SIG-M5 treated with dmso at 0.1 percent for 504 hours (cell line): ENCODE data around the gene BTNL3.
"Not testable (repeated sequence)": the region's sequence is repeated elsewhere in the genome, so short reads cannot be mapped to it uniquely, and the experiment has no call there.

Experiments
- DNase-seq: peaks from one replicate; lab custom pipeline; 2025; ENCODE audit not compliant: unreplicated experiment; lab: John Stamatoyannopoulos, UW

The BTNL3 gene

GRCh38 chr5:181045857-181046256 lies 57.2 kb downstream of the BTNL3 start:
- not testable (repeated sequence) for DNase-seq

- DNase-seq, result no peak
Measured at GRCh38 chr5:181047288-181047687, 58.6 kb downstream of the BTNL3 start.

GRCh38 chr5:181047921-181048320 lies 59.3 kb downstream of the BTNL3 start:
- DNase-seq, result no peak

GRCh38 chr5:181050016-181050415 lies 61.4 kb downstream of the BTNL3 start:
- no peak for DNase-seq

- DNase-seq, result no peak
Measured at GRCh38 chr5:181051841-181052671, 63.4 kb downstream of the BTNL3 start.

GRCh38 chr5:181052672-181053487 lies 64.2 kb downstream of the BTNL3 start:
- DNase-seq, result no peak

- no peak for DNase-seq
Measured at GRCh38 chr5:181053488-181054121, 65.0 kb downstream of the BTNL3 start.

- DNase-seq, result no peak
Measured at GRCh38 chr5:181054138-181054537, 65.5 kb downstream of the BTNL3 start.

GRCh38 chr5:181054871-181055459 lies 66.3 kb downstream of the BTNL3 start:
- DNase-seq, result no peak
